GM21423 (cell line): ENCODE results near the gene LILRB3.
"Not testable (repeated sequence)": the region's sequence is repeated elsewhere in the genome, so short reads cannot be mapped to it uniquely, and the experiment has no call there.

Experiments
- ATAC-seq: cut with Tn5 transposase; IDR thresholded peaks from one replicate; pipeline ENCODE4 v1.9.1; 2021; ENCODE audit warnings: mild to moderate bottlenecking, moderate library complexity; ENCODE audit not compliant: unreplicated experiment

Gene LILRB3

GRCh38 chr19:54242646-54243045, 19.8 kb upstream of the LILRB3 start, which contains the start of gene LILRA6:
LILRA6 (minus strand) TSS chr19:54242790.
- not testable (repeated sequence) for ATAC-seq

- not testable (repeated sequence) for ATAC-seq
Measured at GRCh38 chr19:54242234-54242633, 19.4 kb upstream of the LILRB3 start.

GRCh38 chr19:54240372-54241336, 17.8 kb upstream of the LILRB3 start:
- not testable (repeated sequence) for ATAC-seq

- ATAC-seq = not testable (repeated sequence)
Measured at GRCh38 chr19:54239491-54240371, 16.9 kb upstream of the LILRB3 start.

- ATAC-seq = no peak
Measured at GRCh38 chr19:54233941-54234340, 11.1 kb upstream of the LILRB3 start.

GRCh38 chr19:54231077-54231931, 8.5 kb upstream of the LILRB3 start:
- peak; percentile 78 for ATAC-seq

GRCh38 chr19:54230031-54230430, 7.2 kb upstream of the LILRB3 start:
- no peak for ATAC-seq

GRCh38 chr19:54229146-54229545, 6.3 kb upstream of the LILRB3 start:
- no peak for ATAC-seq

GRCh38 chr19:54224619-54225018, 1.8 kb upstream of the LILRB3 start:
- not testable (repeated sequence) for ATAC-seq

GRCh38 chr19:54223937-54224281, 1.1 kb upstream of the LILRB3 start:
- ATAC-seq = not testable (repeated sequence)

GRCh38 chr19:54223277-54223936, 600 bp upstream of the LILRB3 start:
- ATAC-seq = not testable (repeated sequence)

GRCh38 chr19:54221947-54222346, 860 bp downstream of the LILRB3 start:
- not testable (repeated sequence) for ATAC-seq

GRCh38 chr19:54219702-54220101, 3.1 kb downstream of the LILRB3 start:
- not testable (repeated sequence) for ATAC-seq

GRCh38 chr19:54218960-54219661, 3.7 kb downstream of the LILRB3 start:
- ATAC-seq = no peak

GRCh38 chr19:54218259-54218658, 4.5 kb downstream of the LILRB3 start:
- no peak for ATAC-seq

GRCh38 chr19:54217517-54218247, 5.1 kb downstream of the LILRB3 start:
- not testable (repeated sequence) for ATAC-seq

GRCh38 chr19:54216869-54217268, 5.9 kb downstream of the LILRB3 start:
- ATAC-seq = no peak

- not testable (repeated sequence) for ATAC-seq
Measured at GRCh38 chr19:54214734-54215133, 8.1 kb downstream of the LILRB3 start.

GRCh38 chr19:54214217-54214616, 8.6 kb downstream of the LILRB3 start:
- not testable (repeated sequence) for ATAC-seq
